Neural crest cell (in vitro differentiated cells): Measurements from ENCODE around the gene PLCH2. TPM values are rescaled to one million over a fixed set of nuclear protein-coding genes. Genes with fewer than 3 reads are reported as not detected.

Experiments
- DNase-seq: peaks from one replicate; pipeline ENCODE4 v3.0.0; 2021; ENCODE audit warnings: low read depth, mixed read lengths, low spot score
- H3K27ac Mint-ChIP-seq: one replicate; pipeline ENCODE4 v1.8.0; 2021; ENCODE audit warnings: mild to moderate bottlenecking, mixed read lengths; ENCODE audit not compliant: unreplicated experiment
- H3K27me3 Mint-ChIP-seq: 2 replicates; pipeline ENCODE4 v1.8.0; 2021; ENCODE audit warnings: low read depth, mild to moderate bottlenecking, mixed read lengths
- H3K36me3 Mint-ChIP-seq: 2 replicates; pipeline ENCODE4 v1.8.0; 2021; ENCODE audit warnings: low read depth, mild to moderate bottlenecking, mixed read lengths
- H3K4me1 Mint-ChIP-seq: 2 replicates; pipeline ENCODE4 v1.8.0; 2021; ENCODE audit warnings: mixed read lengths
- H3K4me3 Mint-ChIP-seq: one replicate; pipeline ENCODE4 v1.8.0; 2021; ENCODE audit warnings: mild to moderate bottlenecking, mixed read lengths
- H3K9me3 Mint-ChIP-seq: 2 replicates; pipeline ENCODE4 v1.8.0; 2021; ENCODE audit warnings: mixed read lengths
- total RNA-seq: library from RNA; stranded (reverse); gene quantifications from 2 replicates; pipeline ENCODE4 v1.2.1, GENCODE V29; 2021
- TF ChIP-seq, protein P1 (sequence below): fragments of 200-600 bp; sonication (generic); conservative IDR thresholded peaks from 2 replicates; pipeline ENCODE4 v1.5.0; 2021; ENCODE audit warnings: antibody characterized with exemption, mild to moderate bottlenecking

Gene PLCH2
- total RNA-seq, 1 donor from 2014 or later: 0.37 TPM

- no peak overlapping the region for H3K27ac Mint-ChIP-seq
- no peaks in the 10 kb centered on the region for H3K27me3 Mint-ChIP-seq
- H3K9me3 Mint-ChIP-seq: no peaks in the 10 kb centered on the region
- no peak for DNase-seq
- H3K4me3 Mint-ChIP-seq: no peak overlapping the region
- H3K4me1 Mint-ChIP-seq: no peaks in the 10 kb centered on the region
- H3K36me3 Mint-ChIP-seq: no peaks in the 10 kb centered on the region
- TF ChIP-seq, protein P1, sequence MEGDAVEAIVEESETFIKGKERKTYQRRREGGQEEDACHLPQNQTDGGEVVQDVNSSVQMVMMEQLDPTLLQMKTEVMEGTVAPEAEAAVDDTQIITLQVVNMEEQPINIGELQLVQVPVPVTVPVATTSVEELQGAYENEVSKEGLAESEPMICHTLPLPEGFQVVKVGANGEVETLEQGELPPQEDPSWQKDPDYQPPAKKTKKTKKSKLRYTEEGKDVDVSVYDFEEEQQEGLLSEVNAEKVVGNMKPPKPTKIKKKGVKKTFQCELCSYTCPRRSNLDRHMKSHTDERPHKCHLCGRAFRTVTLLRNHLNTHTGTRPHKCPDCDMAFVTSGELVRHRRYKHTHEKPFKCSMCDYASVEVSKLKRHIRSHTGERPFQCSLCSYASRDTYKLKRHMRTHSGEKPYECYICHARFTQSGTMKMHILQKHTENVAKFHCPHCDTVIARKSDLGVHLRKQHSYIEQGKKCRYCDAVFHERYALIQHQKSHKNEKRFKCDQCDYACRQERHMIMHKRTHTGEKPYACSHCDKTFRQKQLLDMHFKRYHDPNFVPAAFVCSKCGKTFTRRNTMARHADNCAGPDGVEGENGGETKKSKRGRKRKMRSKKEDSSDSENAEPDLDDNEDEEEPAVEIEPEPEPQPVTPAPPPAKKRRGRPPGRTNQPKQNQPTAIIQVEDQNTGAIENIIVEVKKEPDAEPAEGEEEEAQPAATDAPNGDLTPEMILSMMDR: no peak
Observed at GRCh38 chr1:2479618-2480017, 3.5 kb downstream of the PLCH2 start.

DNA sequence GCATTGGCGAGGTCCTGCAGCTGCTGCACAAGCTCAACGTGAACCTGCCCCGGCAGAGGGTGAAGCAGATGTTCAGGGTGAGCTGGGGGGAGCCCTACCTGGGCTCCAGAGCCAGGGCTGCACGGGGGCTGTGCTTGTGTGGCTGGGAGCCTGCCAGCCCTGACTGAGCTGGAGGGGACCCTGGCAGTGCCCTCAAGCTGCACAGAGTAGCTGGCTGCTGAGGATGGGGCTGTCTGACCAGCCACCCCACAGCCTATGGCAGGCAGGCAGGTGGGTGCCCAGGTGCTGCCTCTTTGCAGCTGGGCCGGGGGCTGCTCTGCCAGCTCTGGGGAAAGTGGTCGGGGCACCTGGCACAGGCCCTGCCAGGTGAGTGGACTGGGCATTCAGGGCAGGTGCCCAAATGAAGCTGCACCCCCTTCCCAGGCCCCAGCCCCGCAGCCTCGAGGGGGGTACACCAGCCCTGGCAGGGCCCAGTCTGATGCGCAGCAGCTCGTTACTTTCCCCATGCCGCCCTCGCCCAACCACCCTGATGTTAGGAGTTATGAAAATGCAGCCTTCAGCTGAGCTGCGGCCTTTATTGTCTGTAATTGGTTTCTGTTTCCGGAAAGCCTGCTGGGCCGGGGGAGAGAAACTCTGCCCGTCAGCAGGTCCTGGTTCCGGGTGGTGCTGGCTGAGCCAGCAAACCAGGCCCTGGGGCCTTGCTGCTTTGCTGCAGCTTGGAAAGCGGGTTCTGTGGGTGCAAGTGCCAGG, 4.3 kb downstream of the PLCH2 start:
- TF ChIP-seq, protein P1: no peak
- Mint-ChIP-seq H3K4me1 (no peaks in the 10 kb centered on the region), H3K27ac (no peak overlapping the region), H3K9me3 (no peaks in the 10 kb centered on the region), H3K4me3 (no peak overlapping the region), H3K27me3 (no peaks in the 10 kb centered on the region), H3K36me3 (no peaks in the 10 kb centered on the region)
- DNase-seq: no peak

DNA sequence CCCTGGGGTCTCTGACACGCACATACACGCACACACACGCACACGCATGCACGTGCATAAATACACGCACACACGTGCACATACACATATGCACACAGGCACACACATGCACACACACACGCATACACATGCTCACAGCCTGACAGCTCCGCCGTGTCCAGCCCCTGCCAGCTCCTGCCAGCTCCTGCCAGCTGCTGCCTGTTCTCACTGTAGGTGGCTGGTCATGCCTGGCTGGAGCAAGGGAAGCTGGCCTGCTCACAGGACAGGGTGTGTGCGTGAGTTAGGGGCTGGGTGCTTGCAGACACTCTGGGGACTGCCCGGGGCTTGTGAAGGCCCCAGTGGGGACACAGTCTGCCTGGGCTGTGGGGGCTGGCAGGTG, 4.9 kb downstream of the PLCH2 start:
- Mint-ChIP-seq H3K36me3 (no peaks in the 10 kb centered on the region), H3K9me3 (no peaks in the 10 kb centered on the region), H3K4me3 (no peak overlapping the region), H3K27me3 (no peaks in the 10 kb centered on the region), H3K4me1 (no peaks in the 10 kb centered on the region), H3K27ac (no peak overlapping the region)
- TF ChIP-seq, protein P1: no peak
- no peak for DNase-seq

DNA sequence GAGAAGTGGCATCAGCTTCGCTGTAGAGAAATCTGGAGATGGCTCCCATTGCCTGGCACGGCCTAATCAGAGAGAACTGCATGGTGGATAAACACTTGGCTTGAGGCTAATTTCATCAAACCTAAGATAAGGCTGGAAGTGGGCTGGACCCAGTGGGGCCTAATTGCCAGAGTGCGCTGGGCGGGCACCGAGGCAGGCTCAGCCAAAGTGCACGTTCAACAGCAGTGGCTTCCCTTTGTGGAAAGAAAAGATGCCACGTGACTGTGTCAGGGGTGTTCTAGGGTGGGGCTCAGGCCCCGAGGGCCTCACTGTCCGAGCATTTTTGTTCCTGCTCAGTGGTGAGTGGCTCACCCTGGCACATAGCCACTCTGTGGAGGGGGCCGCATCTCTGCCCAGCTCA, 5.8 kb downstream of the PLCH2 start:
- Mint-ChIP-seq H3K4me3 (no peak overlapping the region), H3K27ac (no peak overlapping the region), H3K9me3 (no peaks in the 10 kb centered on the region), H3K4me1 (no peaks in the 10 kb centered on the region), H3K27me3 (no peaks in the 10 kb centered on the region), H3K36me3 (no peaks in the 10 kb centered on the region)
- TF ChIP-seq, protein P1: no peak
- DNase-seq: no peak

- Mint-ChIP-seq H3K27ac (no peak overlapping the region), H3K27me3 (no peaks in the 10 kb centered on the region), H3K9me3 (no peaks in the 10 kb centered on the region), H3K4me3 (no peak overlapping the region), H3K36me3 (no peaks in the 10 kb centered on the region), H3K4me1 (no peaks in the 10 kb centered on the region)
- TF ChIP-seq, protein P1: no peak
- no peak for DNase-seq
Observed at GRCh38 chr1:2482588-2482987, 6.5 kb downstream of the PLCH2 start.
